ENCODE results near the gene CNNM1. TPM values are rescaled to one million over a fixed set of nuclear protein-coding genes. Genes with fewer than 3 reads are reported as not detected.

Gene CNNM1
- total RNA-seq, 2 experiments from 2014 or later, result not detected

DNA sequence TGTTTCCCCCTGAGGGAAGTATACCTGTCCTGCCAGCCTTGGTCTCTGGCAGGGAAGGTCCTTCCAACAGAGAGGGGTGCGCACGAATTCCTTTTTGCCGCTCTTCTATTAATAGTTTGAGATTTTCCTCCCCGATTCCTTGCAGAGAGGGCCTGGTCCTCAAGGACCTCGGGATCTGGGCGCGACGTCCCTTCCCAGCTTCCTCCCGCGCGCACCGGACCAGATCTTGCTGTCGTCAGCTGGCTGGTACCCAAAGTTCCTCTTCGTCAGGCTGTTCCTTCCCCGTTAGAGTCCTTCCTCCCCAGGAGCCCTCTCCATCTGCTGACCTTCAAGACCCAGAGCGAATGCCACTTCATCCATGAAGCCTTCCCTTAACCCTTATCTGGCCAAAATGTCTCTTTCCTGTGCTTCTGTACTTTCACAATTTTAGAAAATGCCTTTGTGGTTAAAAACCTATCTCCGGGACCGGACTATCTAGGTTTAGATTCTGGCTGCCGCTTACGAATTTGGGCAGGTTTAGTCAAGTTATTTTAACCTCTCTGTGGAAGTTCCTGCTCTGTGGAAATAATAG lies 102.1 kb downstream of the CNNM1 start:
- DNase-seq (ENCODE audit: low spot score), result peak; percentile 38
- Histone ChIP-seq H3K4me2 (ENCODE audit: low read length) (peak overlapping the region; percentile 98), H3K9me3 (ENCODE audit: low read length) (no peaks in the 10 kb centered on the region), H3K79me2 (ENCODE audit: insufficient read depth, low read depth, low read length) (peaks cover 33% of the 10 kb centered on the region; the same call in 1 of the 2 replicates), H3K4me1 (ENCODE audit: insufficient read depth, low read length, poor library complexity, severe bottlenecking) (peaks cover 14% of the 10 kb centered on the region), H2AFZ (ENCODE audit: low read length) (peak overlapping the region; percentile 85), H4K20me1 (ENCODE audit: insufficient read depth, low read length) (peaks cover 7% of the 10 kb centered on the region), H3K9me2 (ENCODE audit: insufficient read depth, low read length) (no peaks in the 10 kb centered on the region), H3K4me3 (ENCODE audit: low read depth, low read length, poor library complexity, severe bottlenecking) (peak overlapping the region; percentile 96), H3K27ac (ENCODE audit: low read depth, low read length, poor library complexity, severe bottlenecking) (peak overlapping the region; percentile 55), H3K36me3 (ENCODE audit: insufficient read depth, low read length) (0 out of 2 replicates have a peak, but pooled peaks cover under 1% of the 10 kb centered on the region)
- intact Hi-C loops (cut with micrococcal nuclease; ENCODE audit: unreplicated experiment), result loop anchor here (2.0 to 10.0 kb wide), 4 partner anchors 38 to 304 kb away; partner anchors contain the start of genes COX15, CUTC and SLC25A28
- no peak for TF ChIP-seq EZH2phosphoT487 (IDR thresholded peaks at IDR 0.05; ENCODE audit: borderline replicate concordance, low read depth, low read length)
- TF ChIP-seq, protein P1, sequence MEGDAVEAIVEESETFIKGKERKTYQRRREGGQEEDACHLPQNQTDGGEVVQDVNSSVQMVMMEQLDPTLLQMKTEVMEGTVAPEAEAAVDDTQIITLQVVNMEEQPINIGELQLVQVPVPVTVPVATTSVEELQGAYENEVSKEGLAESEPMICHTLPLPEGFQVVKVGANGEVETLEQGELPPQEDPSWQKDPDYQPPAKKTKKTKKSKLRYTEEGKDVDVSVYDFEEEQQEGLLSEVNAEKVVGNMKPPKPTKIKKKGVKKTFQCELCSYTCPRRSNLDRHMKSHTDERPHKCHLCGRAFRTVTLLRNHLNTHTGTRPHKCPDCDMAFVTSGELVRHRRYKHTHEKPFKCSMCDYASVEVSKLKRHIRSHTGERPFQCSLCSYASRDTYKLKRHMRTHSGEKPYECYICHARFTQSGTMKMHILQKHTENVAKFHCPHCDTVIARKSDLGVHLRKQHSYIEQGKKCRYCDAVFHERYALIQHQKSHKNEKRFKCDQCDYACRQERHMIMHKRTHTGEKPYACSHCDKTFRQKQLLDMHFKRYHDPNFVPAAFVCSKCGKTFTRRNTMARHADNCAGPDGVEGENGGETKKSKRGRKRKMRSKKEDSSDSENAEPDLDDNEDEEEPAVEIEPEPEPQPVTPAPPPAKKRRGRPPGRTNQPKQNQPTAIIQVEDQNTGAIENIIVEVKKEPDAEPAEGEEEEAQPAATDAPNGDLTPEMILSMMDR (conservative IDR thresholded peaks at IDR 0.05; ENCODE audit: low read length), result no peak
- CTCF ChIA-PET (ENCODE audit: unreplicated experiment), result interaction anchor here (0.5 kb wide), 1 partner anchor 188 kb away, joined by 3 read pairs; no protein-coding TSS in a partner anchor
- POLR2A ChIA-PET, result interaction anchor here (1.0 to 1.8 kb wide), 3 partner anchors 12 to 188 kb away, joined by 3 to 7 read pairs (median 6); no protein-coding TSS in a partner anchor
- BruUV-seq (replicated peaks), result no TSS peak

DNA sequence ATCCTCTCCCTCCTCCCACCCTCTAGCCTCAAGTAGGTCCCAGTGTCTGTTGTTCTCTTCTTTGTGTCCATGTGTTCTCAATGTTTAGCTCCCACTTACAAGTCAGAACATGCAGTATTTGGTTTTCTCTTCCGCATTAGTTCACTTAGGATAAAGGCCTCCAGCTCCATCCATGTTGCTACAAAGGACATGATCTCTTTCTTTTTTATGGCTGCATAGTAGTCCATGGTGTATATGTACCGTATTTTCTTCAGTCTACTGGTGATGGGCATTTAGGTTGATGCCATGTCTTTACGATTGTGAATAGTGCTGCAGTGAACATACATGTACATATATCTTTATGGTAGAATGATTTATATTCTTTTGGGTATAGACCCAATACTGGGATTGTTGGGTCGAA lies 102.9 kb downstream of the CNNM1 start:
- ChIA-PET CTCF (ENCODE audit: unreplicated experiment) (no interaction called here), POLR2A (interaction anchor here (0.5 kb wide), 1 partner anchor 70 kb away, joined by 6 read pairs; no protein-coding TSS in a partner anchor)
- Histone ChIP-seq H2AFZ (ENCODE audit: low read length) (no peak overlapping the region), H3K36me3 (ENCODE audit: insufficient read depth, low read length) (no peaks in the 10 kb centered on the region), H4K20me1 (ENCODE audit: insufficient read depth, low read length) (peaks cover 7% of the 10 kb centered on the region), H3K9me2 (ENCODE audit: insufficient read depth, low read length) (no peaks in the 10 kb centered on the region), H3K4me3 (ENCODE audit: low read depth, low read length, poor library complexity, severe bottlenecking) (peak overlapping the region; percentile 96), H3K4me2 (ENCODE audit: low read length) (peak overlapping the region; percentile 98), H3K79me2 (ENCODE audit: insufficient read depth, low read depth, low read length) (peaks cover 33% of the 10 kb centered on the region; the same call in 1 of the 2 replicates), H3K27ac (ENCODE audit: low read depth, low read length, poor library complexity, severe bottlenecking) (no peak overlapping the region), H3K9me3 (ENCODE audit: low read length) (no peaks in the 10 kb centered on the region), H3K4me1 (ENCODE audit: insufficient read depth, low read length, poor library complexity, severe bottlenecking) (peaks cover 14% of the 10 kb centered on the region)
- TF ChIP-seq EZH2phosphoT487 (IDR thresholded peaks at IDR 0.05; ENCODE audit: borderline replicate concordance, low read depth, low read length), result no peak
- TF ChIP-seq, protein P1 (conservative IDR thresholded peaks at IDR 0.05; ENCODE audit: low read length), result no peak
- no TSS peak for BruUV-seq (replicated peaks)
- no peak for DNase-seq (ENCODE audit: low spot score)
- intact Hi-C loops (cut with micrococcal nuclease; ENCODE audit: unreplicated experiment), result loop anchor here (10.0 kb wide), 1 partner anchor 303 kb away; the partner anchor contains the start of genes COX15 and CUTC

DNA sequence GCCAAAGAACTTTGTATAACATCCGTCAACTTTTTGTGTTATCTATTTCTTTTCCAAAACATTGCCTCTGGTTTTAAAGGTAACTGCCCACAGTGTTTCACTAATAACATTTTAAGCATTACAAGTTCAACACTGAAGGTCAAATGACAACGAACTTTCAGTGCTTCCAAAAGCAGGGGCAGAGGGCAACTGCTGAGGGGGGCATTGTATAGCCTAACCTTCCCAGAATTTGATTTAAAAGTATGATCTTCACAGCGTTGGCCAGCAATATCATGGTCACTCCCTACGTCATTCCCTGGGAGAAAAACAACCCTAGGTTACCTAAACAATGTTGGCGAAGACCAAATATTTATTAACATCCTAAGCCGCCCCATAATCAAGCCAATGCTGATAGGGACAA lies 103.7 kb downstream of the CNNM1 start:
- no peaks in the 10 kb centered on the region for H3K9me3 ChIP-seq (ENCODE audit: low read length)
- BruUV-seq (replicated peaks), result no TSS peak
- DNase-seq (ENCODE audit: low spot score), result no peak
- H3K27ac ChIP-seq (ENCODE audit: low read depth, low read length, poor library complexity, severe bottlenecking), result no peak overlapping the region
- no peak overlapping the region for H2AFZ ChIP-seq (ENCODE audit: low read length)
- CTCF ChIA-PET (ENCODE audit: unreplicated experiment), result no interaction called here
- intact Hi-C loops (cut with micrococcal nuclease; ENCODE audit: unreplicated experiment), result loop anchor here (10.0 kb wide), 1 partner anchor 302 kb away; the partner anchor contains the start of genes COX15 and CUTC
- peaks cover 30% of the 10 kb centered on the region; the same call in 1 of the 2 replicates for H3K79me2 ChIP-seq (ENCODE audit: insufficient read depth, low read depth, low read length)
- peaks cover 14% of the 10 kb centered on the region for H3K4me1 ChIP-seq (ENCODE audit: insufficient read depth, low read length, poor library complexity, severe bottlenecking)
- no peak for TF ChIP-seq EZH2phosphoT487 (IDR thresholded peaks at IDR 0.05; ENCODE audit: borderline replicate concordance, low read depth, low read length)
- TF ChIP-seq, protein P1 (conservative IDR thresholded peaks at IDR 0.05; ENCODE audit: low read length), result no peak
- H4K20me1 ChIP-seq (ENCODE audit: insufficient read depth, low read length), result peaks cover 7% of the 10 kb centered on the region
- POLR2A ChIA-PET, result no interaction called here
- H3K9me2 ChIP-seq (ENCODE audit: insufficient read depth, low read length), result no peaks in the 10 kb centered on the region
- no peaks in the 10 kb centered on the region for H3K36me3 ChIP-seq (ENCODE audit: insufficient read depth, low read length)
- no peak overlapping the region for H3K4me2 ChIP-seq (ENCODE audit: low read length)
- H3K4me3 ChIP-seq (ENCODE audit: low read depth, low read length, poor library complexity, severe bottlenecking), result no peak overlapping the region
